HepG2 (cell line): ENCODE measurements around the gene SLC35B4. TPM values are rescaled to one million over a fixed set of nuclear protein-coding genes. Genes with fewer than 3 reads are reported as not detected.

Experiments
- GABPA ChIP-seq, 2 experiments: IDR thresholded peaks; 2 replicates each; pipeline ENCODE4 v1.6.1; 2011 to 2016; ENCODE audit warnings: low read depth in 2 of 2, low read length in 1 of 2, missing biosample characterization in 1 of 2, missing genetic modification characterization in 1 of 2
- PBX3 ChIP-seq: sonication (generic); formaldehyde crosslinking; IDR thresholded peaks from 2 replicates; pipeline ENCODE4 v1.8.1; 2023; ENCODE audit warnings: missing genetic modification reagents, inconsistent platforms, borderline replicate concordance
- REXO4 ChIP-seq: sonication (generic); formaldehyde crosslinking; IDR thresholded peaks from 2 replicates; pipeline ENCODE4 v1.8.0; 2022; ENCODE audit warnings: missing genetic modification reagents, mild to moderate bottlenecking, borderline replicate concordance
- RNF219 ChIP-seq: sonication (generic); formaldehyde crosslinking; IDR thresholded peaks from 2 replicates; pipeline ENCODE4 v1.5.0; 2020; ENCODE audit warnings: mild to moderate bottlenecking, missing genetic modification reagents
- SIN3A ChIP-seq: IDR thresholded peaks from 2 replicates; pipeline ENCODE4 v1.6.1; 2011; ENCODE audit warnings: low read depth, mild to moderate bottlenecking, control low read depth, low read length, borderline replicate concordance
- SP4 ChIP-seq: sonication (generic); formaldehyde crosslinking; IDR thresholded peaks from 2 replicates; pipeline ENCODE4 v1.8.1; 2023; ENCODE audit warnings: mild to moderate bottlenecking, missing genetic modification reagents
- ZFAT ChIP-seq: sonication (generic); formaldehyde crosslinking; conservative IDR thresholded peaks from 2 replicates; pipeline ENCODE4 v1.8.1; 2023; ENCODE audit warnings: missing genetic modification reagents, inconsistent platforms
- ZNF180 ChIP-seq: sonication (generic); formaldehyde crosslinking; IDR thresholded peaks from 2 replicates; pipeline ENCODE4 v1.4.0; 2020; ENCODE audit warnings: low read depth, missing genetic modification reagents, borderline replicate concordance
- ZNF232 ChIP-seq: sonication (generic); formaldehyde crosslinking; IDR thresholded peaks from 2 replicates; pipeline ENCODE4 v1.4.0; 2020; ENCODE audit warnings: missing genetic modification reagents, borderline replicate concordance
- ZNF275 ChIP-seq: sonication (generic); formaldehyde crosslinking; IDR thresholded peaks from 2 replicates; pipeline ENCODE4 v1.8.0; 2022; ENCODE audit warnings: missing genetic modification reagents, mild to moderate bottlenecking, inconsistent platforms, borderline replicate concordance
- ZNF574 ChIP-seq: sonication (generic); formaldehyde crosslinking; IDR thresholded peaks from 2 replicates; pipeline ENCODE4 v1.4.0; 2020; ENCODE audit warnings: missing genetic modification reagents
- ZNF598 ChIP-seq: sonication (generic); formaldehyde crosslinking; IDR thresholded peaks from 2 replicates; pipeline ENCODE4 v1.5.1; 2020; ENCODE audit warnings: mild to moderate bottlenecking, missing genetic modification reagents, borderline replicate concordance
- ZNF790 ChIP-seq: sonication (generic); formaldehyde crosslinking; IDR thresholded peaks from 2 replicates; pipeline ENCODE4 v1.8.0; 2022; ENCODE audit warnings: missing genetic modification reagents, mild to moderate bottlenecking, borderline replicate concordance
- ZSCAN21 ChIP-seq: sonication (generic); formaldehyde crosslinking; IDR thresholded peaks from 2 replicates; pipeline ENCODE4 v1.8.0; 2022; ENCODE audit warnings: mild to moderate bottlenecking, missing genetic modification reagents, moderate library complexity, borderline replicate concordance
- polyA plus RNA-seq, 8 experiments: library from polyadenylated mRNA; depleted of rRNA in 3 of 8; stranded (reverse) in 7 of 8; unstranded in 1 of 8; fragments of >200 nt; fragmentation: Illumina TruSeq in 4 of 8; extraction: Trizol in 4 of 8; gene quantifications; 2 replicates each; pipeline versions ENCODE4 v1.2.1 to v1.2.3, GENCODE V29; 2011 to 2016; ENCODE audit warnings: low read depth in 4 of 8, missing spikeins in 1 of 8, mixed read lengths in 1 of 8; ENCODE audit not compliant: insufficient read depth in 1 of 8
- total RNA-seq, 5 experiments: library from RNA; depleted of rRNA; stranded (reverse); fragments of >200 nt; fragmentation: Illumina TruSeq; extraction: Trizol; gene quantifications; 2 replicates each; pipeline ENCODE4 v1.2.3, GENCODE V29; 2016; ENCODE audit warnings: low read depth in 1 of 5
- TF ChIP-seq, protein P1 (sequence below): sonication (generic); formaldehyde crosslinking; conservative IDR thresholded peaks from 2 replicates; pipeline ENCODE4 v1.4.0; 2020; ENCODE audit warnings: missing genetic modification reagents
- TF ChIP-seq, protein P2 (sequence below): sonication (generic); formaldehyde crosslinking; IDR thresholded peaks from 2 replicates; pipeline ENCODE4 v1.9.0; 2021; ENCODE audit warnings: missing genetic modification reagents, borderline replicate concordance

Gene SLC35B4
- total and polyA plus RNA-seq, 2 of the 13 experiments (the other 11 are each of a cell fraction or from before 2014, with no cell fraction given) = 17.1 to 17.8 TPM

DNA sequence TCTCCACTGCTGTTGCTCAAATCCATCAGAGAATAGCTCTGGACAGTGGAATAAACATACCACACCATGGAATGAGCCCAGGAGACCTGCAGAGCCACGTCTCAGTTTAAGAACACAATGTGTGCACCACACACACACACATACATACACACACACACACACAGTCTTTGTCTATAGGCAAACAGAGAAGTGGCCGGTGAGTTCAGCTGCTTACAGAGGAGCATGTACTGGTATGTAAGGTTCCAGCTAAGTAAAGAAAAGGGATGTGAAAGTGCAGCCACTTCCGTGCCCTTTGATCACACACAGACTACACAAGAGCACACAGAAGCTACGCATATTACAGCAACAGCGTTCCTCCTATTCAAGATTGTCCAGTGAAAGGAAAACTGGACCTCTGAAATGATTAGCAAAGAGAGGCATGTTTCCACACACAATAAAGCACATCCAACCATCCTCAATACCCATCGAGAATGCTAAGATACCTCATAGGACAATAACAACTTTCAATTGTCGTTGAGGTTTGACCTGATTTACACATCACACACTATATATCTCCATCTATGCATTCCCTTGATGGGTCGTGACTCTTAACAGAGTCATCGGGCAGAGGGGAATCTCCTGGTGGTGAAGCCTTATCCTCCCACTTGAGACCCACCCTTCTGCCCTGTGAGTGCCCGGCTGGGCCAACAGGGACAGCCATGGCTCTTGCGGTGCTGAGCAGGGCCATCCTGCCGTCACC lies 23.6 kb downstream of the SLC35B4 start (continued):
- TF ChIP-seq ZSCAN21 (CRISPR knock-in tag) = no peak
- TF ChIP-seq, protein P1, sequence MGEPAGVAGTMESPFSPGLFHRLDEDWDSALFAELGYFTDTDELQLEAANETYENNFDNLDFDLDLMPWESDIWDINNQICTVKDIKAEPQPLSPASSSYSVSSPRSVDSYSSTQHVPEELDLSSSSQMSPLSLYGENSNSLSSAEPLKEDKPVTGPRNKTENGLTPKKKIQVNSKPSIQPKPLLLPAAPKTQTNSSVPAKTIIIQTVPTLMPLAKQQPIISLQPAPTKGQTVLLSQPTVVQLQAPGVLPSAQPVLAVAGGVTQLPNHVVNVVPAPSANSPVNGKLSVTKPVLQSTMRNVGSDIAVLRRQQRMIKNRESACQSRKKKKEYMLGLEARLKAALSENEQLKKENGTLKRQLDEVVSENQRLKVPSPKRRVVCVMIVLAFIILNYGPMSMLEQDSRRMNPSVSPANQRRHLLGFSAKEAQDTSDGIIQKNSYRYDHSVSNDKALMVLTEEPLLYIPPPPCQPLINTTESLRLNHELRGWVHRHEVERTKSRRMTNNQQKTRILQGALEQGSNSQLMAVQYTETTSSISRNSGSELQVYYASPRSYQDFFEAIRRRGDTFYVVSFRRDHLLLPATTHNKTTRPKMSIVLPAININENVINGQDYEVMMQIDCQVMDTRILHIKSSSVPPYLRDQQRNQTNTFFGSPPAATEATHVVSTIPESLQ (CRISPR knock-in tag) = no peak
- TF ChIP-seq SP4 (CRISPR knock-in tag) = no peak
- no peak for TF ChIP-seq ZFAT (CRISPR knock-in tag)
- no peak for TF ChIP-seq REXO4 (CRISPR knock-in tag)
- peak; percentile 19; the same call in 1 of the 2 replicates for TF ChIP-seq ZNF574 (CRISPR knock-in tag)
- TF ChIP-seq ZNF598 (CRISPR knock-in tag) = no peak
- TF ChIP-seq RNF219 (CRISPR knock-in tag) = no peak
- TF ChIP-seq SIN3A = no peak
- TF ChIP-seq, protein P2, sequence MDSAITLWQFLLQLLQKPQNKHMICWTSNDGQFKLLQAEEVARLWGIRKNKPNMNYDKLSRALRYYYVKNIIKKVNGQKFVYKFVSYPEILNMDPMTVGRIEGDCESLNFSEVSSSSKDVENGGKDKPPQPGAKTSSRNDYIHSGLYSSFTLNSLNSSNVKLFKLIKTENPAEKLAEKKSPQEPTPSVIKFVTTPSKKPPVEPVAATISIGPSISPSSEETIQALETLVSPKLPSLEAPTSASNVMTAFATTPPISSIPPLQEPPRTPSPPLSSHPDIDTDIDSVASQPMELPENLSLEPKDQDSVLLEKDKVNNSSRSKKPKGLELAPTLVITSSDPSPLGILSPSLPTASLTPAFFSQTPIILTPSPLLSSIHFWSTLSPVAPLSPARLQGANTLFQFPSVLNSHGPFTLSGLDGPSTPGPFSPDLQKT (CRISPR knock-in tag) = no peak
- TF ChIP-seq ZNF232 (CRISPR knock-in tag) = no peak
- no peak for TF ChIP-seq PBX3 (CRISPR knock-in tag)
- TF ChIP-seq ZNF180 (CRISPR knock-in tag) = no peak
- TF ChIP-seq GABPA (IDR thresholded peaks at IDR 0.05; ENCODE audit: low read depth, low read length) = no peak
- TF ChIP-seq GABPA (CRISPR knock-in tag; IDR thresholded peaks at IDR 0.05; ENCODE audit: low read depth) = no peak
- TF ChIP-seq ZNF275 = no peak
- no peak for TF ChIP-seq ZNF790 (CRISPR knock-in tag)
